Measurements from ENCODE around the gene PCYOX1L. TPM values are rescaled to one million over a fixed set of nuclear protein-coding genes. Genes with fewer than 3 reads are reported as not detected.

The PCYOX1L gene
- total and polyA plus RNA-seq, 2 donors (not counting 1 experiment from before 2014, with no cell fraction given) = 7.6 to 9.1 TPM

- Histone ChIP-seq H3K36me3 (ENCODE audit: control insufficient read depth, insufficient read depth, low read length) (no peaks in the 10 kb centered on the region), H3K4me2 (ENCODE audit: extremely low read depth, insufficient read depth, low read length) (no peak overlapping the region), H3K4me3 (replicated peaks in 1 of 4; ENCODE audit: control extremely low read depth in 1 of 4, insufficient read depth in 1 of 4, low read depth in 3 of 4, low read length in 4 of 4) (no peak overlapping the region), H3K79me2 (ENCODE audit: control insufficient read depth, insufficient read depth, low read length) (no peaks in the 10 kb centered on the region), H3K27me3 (ENCODE audit: control insufficient read depth, insufficient read depth, low read length) (no peaks in the 10 kb centered on the region), H2AFZ (ENCODE audit: low read length) (no peak overlapping the region), H3K9me3 (ENCODE audit: control insufficient read depth, insufficient read depth, low read depth, low read length) (no peaks in the 10 kb centered on the region), H3K4me1 (ENCODE audit: control insufficient read depth, extremely low read depth, insufficient read depth, low read length) (peaks cover 6% of the 10 kb centered on the region), H4K20me1 (ENCODE audit: control insufficient read depth, extremely low read depth, insufficient read depth, low read length) (no peaks in the 10 kb centered on the region), H3K9ac (ENCODE audit: insufficient read depth, low read length) (no peak overlapping the region), H3K27ac (ENCODE audit: insufficient read depth, low read length) (no peak overlapping the region)
- no peak for DNase-seq (ENCODE audit: low read depth in 2 of 2)
- TF ChIP-seq EZH2 (IDR thresholded peaks at IDR 0.05; ENCODE audit: low read length, missing control alignments) (no peak), CTCF (conservative IDR thresholded peaks at IDR 0.05 in 1 of 2, IDR thresholded peaks at IDR 0.05 in 1 of 2; ENCODE audit: low read depth in 1 of 2, low read length in 2 of 2) (no peak)
These were observed 4.7 kb downstream of the PCYOX1L start for GRCh38 chr5:149362541-149362940.

- Histone ChIP-seq H3K9me3 (ENCODE audit: control insufficient read depth, insufficient read depth, low read depth, low read length) (no peaks in the 10 kb centered on the region), H3K27me3 (ENCODE audit: control insufficient read depth, insufficient read depth, low read length) (no peaks in the 10 kb centered on the region), H3K4me1 (ENCODE audit: control insufficient read depth, extremely low read depth, insufficient read depth, low read length) (peaks cover 6% of the 10 kb centered on the region), H3K36me3 (ENCODE audit: control insufficient read depth, insufficient read depth, low read length) (no peaks in the 10 kb centered on the region), H3K4me3 (replicated peaks in 1 of 4; ENCODE audit: control extremely low read depth in 1 of 4, insufficient read depth in 1 of 4, low read depth in 3 of 4, low read length in 4 of 4) (no peak overlapping the region), H4K20me1 (ENCODE audit: control insufficient read depth, extremely low read depth, insufficient read depth, low read length) (no peaks in the 10 kb centered on the region), H2AFZ (ENCODE audit: low read length) (no peak overlapping the region), H3K79me2 (ENCODE audit: control insufficient read depth, insufficient read depth, low read length) (no peaks in the 10 kb centered on the region), H3K27ac (ENCODE audit: insufficient read depth, low read length) (no peak overlapping the region), H3K9ac (ENCODE audit: insufficient read depth, low read length) (no peak overlapping the region), H3K4me2 (ENCODE audit: extremely low read depth, insufficient read depth, low read length) (no peak overlapping the region)
- TF ChIP-seq EZH2 (IDR thresholded peaks at IDR 0.05; ENCODE audit: low read length, missing control alignments) = no peak
- no peak for TF ChIP-seq CTCF (conservative IDR thresholded peaks at IDR 0.05 in 1 of 2, IDR thresholded peaks at IDR 0.05 in 1 of 2; ENCODE audit: low read depth in 1 of 2, low read length in 2 of 2)
- no peak for DNase-seq (ENCODE audit: low read depth in 2 of 2)
These were observed 5.5 kb downstream of the PCYOX1L start for GRCh38 chr5:149363358-149363757.

- Histone ChIP-seq H3K9me3 (ENCODE audit: control insufficient read depth, insufficient read depth, low read depth, low read length) (no peaks in the 10 kb centered on the region), H3K27ac (ENCODE audit: insufficient read depth, low read length) (no peak overlapping the region)
- TF ChIP-seq EZH2 (IDR thresholded peaks at IDR 0.05; ENCODE audit: low read length, missing control alignments) (no peak), CTCF (conservative IDR thresholded peaks at IDR 0.05 in 1 of 2, IDR thresholded peaks at IDR 0.05 in 1 of 2; ENCODE audit: low read depth in 1 of 2, low read length in 2 of 2) (no peak)
These were observed 6.1 kb downstream of the PCYOX1L start for GRCh38 chr5:149363936-149364335.

More at GRCh38 chr5:149363936-149364335, 6.1 kb downstream of the PCYOX1L start:
- H3K79me2 ChIP-seq (ENCODE audit: control insufficient read depth, insufficient read depth, low read length) = no peaks in the 10 kb centered on the region
- H2AFZ ChIP-seq (ENCODE audit: low read length) = no peak overlapping the region
- no peaks in the 10 kb centered on the region for H3K27me3 ChIP-seq (ENCODE audit: control insufficient read depth, insufficient read depth, low read length)
- no peak overlapping the region for H3K9ac ChIP-seq (ENCODE audit: insufficient read depth, low read length)
- DNase-seq (ENCODE audit: low read depth in 2 of 2) = no peak
- no peak overlapping the region for H3K4me2 ChIP-seq (ENCODE audit: extremely low read depth, insufficient read depth, low read length)
- H4K20me1 ChIP-seq (ENCODE audit: control insufficient read depth, extremely low read depth, insufficient read depth, low read length) = no peaks in the 10 kb centered on the region
- no peak overlapping the region for H3K4me3 ChIP-seq (replicated peaks in 1 of 4; ENCODE audit: control extremely low read depth in 1 of 4, insufficient read depth in 1 of 4, low read depth in 3 of 4, low read length in 4 of 4)
- no peaks in the 10 kb centered on the region for H3K36me3 ChIP-seq (ENCODE audit: control insufficient read depth, insufficient read depth, low read length)
- H3K4me1 ChIP-seq (ENCODE audit: control insufficient read depth, extremely low read depth, insufficient read depth, low read length) = peaks cover 2% of the 10 kb centered on the region

Data from fibroblast of lung (primary cell).